Astrocyte (in vitro differentiated cells and primary cell): Measurements from ENCODE around the gene SRL.

Experiments
- EZH2 ChIP-seq: IDR thresholded peaks from 2 replicates; pipeline ENCODE4 v1.6.1; 2012; ENCODE audit warnings: mild to moderate bottlenecking, low read length, inconsistent platforms; ENCODE audit not compliant: insufficient read depth
- TF ChIP-seq, protein P1 (sequence below): IDR thresholded peaks from 2 replicates; pipeline ENCODE4 v1.5.1; 2011; ENCODE audit warnings: low read depth, mild to moderate bottlenecking, inconsistent platforms, low read length, moderate library complexity; ENCODE audit not compliant: insufficient read depth

DNA sequence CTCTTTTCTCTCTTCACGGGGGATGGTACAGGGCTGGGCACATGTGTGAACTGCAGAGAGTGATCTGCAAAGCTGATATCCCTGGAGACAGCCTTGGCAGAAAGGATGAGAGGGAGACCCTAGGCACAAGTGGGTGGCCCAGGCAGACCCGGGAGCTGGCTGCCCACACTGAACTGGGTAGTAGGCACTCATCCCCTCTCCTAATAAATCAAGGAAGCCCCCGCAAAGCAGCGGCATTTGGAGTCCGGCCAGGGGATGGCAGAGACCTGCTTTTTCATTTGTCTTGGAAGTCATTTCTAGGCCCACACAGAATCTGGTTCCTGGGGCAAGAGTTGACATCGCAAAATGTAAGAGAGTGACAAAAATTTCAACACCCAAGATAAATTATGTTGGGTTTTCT lies 34.0 kb upstream of the SRL start:
- TF ChIP-seq, protein P1, sequence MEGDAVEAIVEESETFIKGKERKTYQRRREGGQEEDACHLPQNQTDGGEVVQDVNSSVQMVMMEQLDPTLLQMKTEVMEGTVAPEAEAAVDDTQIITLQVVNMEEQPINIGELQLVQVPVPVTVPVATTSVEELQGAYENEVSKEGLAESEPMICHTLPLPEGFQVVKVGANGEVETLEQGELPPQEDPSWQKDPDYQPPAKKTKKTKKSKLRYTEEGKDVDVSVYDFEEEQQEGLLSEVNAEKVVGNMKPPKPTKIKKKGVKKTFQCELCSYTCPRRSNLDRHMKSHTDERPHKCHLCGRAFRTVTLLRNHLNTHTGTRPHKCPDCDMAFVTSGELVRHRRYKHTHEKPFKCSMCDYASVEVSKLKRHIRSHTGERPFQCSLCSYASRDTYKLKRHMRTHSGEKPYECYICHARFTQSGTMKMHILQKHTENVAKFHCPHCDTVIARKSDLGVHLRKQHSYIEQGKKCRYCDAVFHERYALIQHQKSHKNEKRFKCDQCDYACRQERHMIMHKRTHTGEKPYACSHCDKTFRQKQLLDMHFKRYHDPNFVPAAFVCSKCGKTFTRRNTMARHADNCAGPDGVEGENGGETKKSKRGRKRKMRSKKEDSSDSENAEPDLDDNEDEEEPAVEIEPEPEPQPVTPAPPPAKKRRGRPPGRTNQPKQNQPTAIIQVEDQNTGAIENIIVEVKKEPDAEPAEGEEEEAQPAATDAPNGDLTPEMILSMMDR: no peak
- TF ChIP-seq EZH2: no peak
